MM.1S (cell line): ENCODE results near the gene CSDE1.

Experiments used
- EZH2 ChIP-seq: fragments of 300-600 bp; sonication (generic); optimal IDR thresholded peaks from 2 replicates; pipeline ENCODE3; 2017; ENCODE audit warnings: low read depth, mild to moderate bottlenecking, antibody characterized with exemption, low read length, mixed read lengths
- EZH2phosphoT487 ChIP-seq: fragments of 300-600 bp; sonication (generic); IDR thresholded peaks from 2 replicates; pipeline ENCODE4 v1.6.1; 2018; ENCODE audit warnings: antibody characterized with exemption, low read length
- TF ChIP-seq, protein P1 (sequence below): fragments of 300-600 bp; sonication (generic); IDR thresholded peaks from 2 replicates; pipeline ENCODE4 v1.5.1; 2016; ENCODE audit warnings: antibody characterized with exemption, low read length, mixed read lengths

DNA sequence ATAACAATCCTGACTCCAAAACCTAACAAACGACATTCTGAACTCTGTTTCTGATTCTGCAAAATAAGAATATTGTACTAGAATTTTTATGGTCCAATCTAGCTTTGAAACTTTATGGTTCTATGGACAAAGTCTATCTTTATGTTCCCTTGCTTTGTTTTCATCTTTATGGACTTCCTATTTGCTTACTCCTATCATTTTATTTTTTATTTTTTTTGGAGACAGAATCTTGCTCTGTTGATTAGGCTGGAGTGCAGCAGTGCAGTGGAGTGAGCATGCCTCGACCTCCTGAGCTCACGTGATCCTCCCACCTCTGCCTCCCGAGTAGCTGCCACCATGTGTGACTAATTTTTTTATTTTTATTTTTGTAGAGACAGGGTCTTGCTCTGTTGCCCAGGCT, 44.8 kb downstream of the CSDE1 start:
- TF ChIP-seq EZH2phosphoT487 (no peak), EZH2 (no peak)
- TF ChIP-seq, protein P1, sequence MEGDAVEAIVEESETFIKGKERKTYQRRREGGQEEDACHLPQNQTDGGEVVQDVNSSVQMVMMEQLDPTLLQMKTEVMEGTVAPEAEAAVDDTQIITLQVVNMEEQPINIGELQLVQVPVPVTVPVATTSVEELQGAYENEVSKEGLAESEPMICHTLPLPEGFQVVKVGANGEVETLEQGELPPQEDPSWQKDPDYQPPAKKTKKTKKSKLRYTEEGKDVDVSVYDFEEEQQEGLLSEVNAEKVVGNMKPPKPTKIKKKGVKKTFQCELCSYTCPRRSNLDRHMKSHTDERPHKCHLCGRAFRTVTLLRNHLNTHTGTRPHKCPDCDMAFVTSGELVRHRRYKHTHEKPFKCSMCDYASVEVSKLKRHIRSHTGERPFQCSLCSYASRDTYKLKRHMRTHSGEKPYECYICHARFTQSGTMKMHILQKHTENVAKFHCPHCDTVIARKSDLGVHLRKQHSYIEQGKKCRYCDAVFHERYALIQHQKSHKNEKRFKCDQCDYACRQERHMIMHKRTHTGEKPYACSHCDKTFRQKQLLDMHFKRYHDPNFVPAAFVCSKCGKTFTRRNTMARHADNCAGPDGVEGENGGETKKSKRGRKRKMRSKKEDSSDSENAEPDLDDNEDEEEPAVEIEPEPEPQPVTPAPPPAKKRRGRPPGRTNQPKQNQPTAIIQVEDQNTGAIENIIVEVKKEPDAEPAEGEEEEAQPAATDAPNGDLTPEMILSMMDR = no peak
